HepG2 (cell line): ENCODE results near the gene UBE2C. TPM values are rescaled to one million over a fixed set of nuclear protein-coding genes. Genes with fewer than 3 reads are reported as not detected.

Experiments
- BHLHE40 ChIP-seq: IDR thresholded peaks from 2 replicates; pipeline ENCODE4 v1.6.1; 2011; ENCODE audit warnings: low read length, improper control_type of control experiment
- DZIP1 ChIP-seq: sonication (generic); formaldehyde crosslinking; IDR thresholded peaks from 2 replicates; pipeline ENCODE4 v1.5.0; 2020; ENCODE audit warnings: mild to moderate bottlenecking, missing genetic modification reagents
- KDM6A ChIP-seq: IDR thresholded peaks from 2 replicates; pipeline ENCODE4 v1.6.1; 2016; ENCODE audit warnings: low read depth
- MBD4 ChIP-seq: IDR thresholded peaks from 2 replicates; pipeline ENCODE4 v1.6.1; 2012; ENCODE audit warnings: low read length, inconsistent platforms, borderline replicate concordance
- RBM39 ChIP-seq: fragments of 200-400 bp; formaldehyde crosslinking; IDR thresholded peaks from one replicate; pipeline ENCODE4 v1.6.1; 2018; ENCODE audit warnings: antibody characterized with exemption, mild to moderate bottlenecking, low read depth, low read length; ENCODE audit not compliant: poor library complexity, severe bottlenecking
- TEAD3 ChIP-seq: optimal IDR thresholded peaks from 2 replicates; pipeline ENCODE3; 2016; ENCODE audit warnings: borderline replicate concordance
- THAP9 ChIP-seq: sonication (generic); formaldehyde crosslinking; IDR thresholded peaks from 2 replicates; pipeline ENCODE4; 2020; ENCODE audit warnings: missing genetic modification reagents, mild to moderate bottlenecking, borderline replicate concordance
- TMF1 ChIP-seq: sonication (generic); formaldehyde crosslinking; IDR thresholded peaks from 2 replicates; pipeline ENCODE4 v1.8.1; 2022; ENCODE audit warnings: low read depth, missing genetic modification reagents
- TP53 ChIP-seq: sonication (generic); formaldehyde crosslinking; conservative IDR thresholded peaks from 2 replicates; pipeline ENCODE4 v1.4.0; 2020; ENCODE audit warnings: missing genetic modification reagents
- YEATS4 ChIP-seq: sonication (generic); formaldehyde crosslinking; IDR thresholded peaks from 2 replicates; pipeline ENCODE4 v1.4.0; 2020; ENCODE audit warnings: missing genetic modification reagents, borderline replicate concordance
- ZBTB1 ChIP-seq: sonication (generic); formaldehyde crosslinking; IDR thresholded peaks from 2 replicates; pipeline ENCODE4 v1.4.0; 2020; ENCODE audit warnings: missing genetic modification reagents, borderline replicate concordance
- ZBTB42 ChIP-seq: sonication (generic); formaldehyde crosslinking; IDR thresholded peaks from 2 replicates; pipeline ENCODE4 v1.5.0; 2020; ENCODE audit warnings: mild to moderate bottlenecking, missing genetic modification reagents
- ZBTB7A ChIP-seq: sonication (generic); formaldehyde crosslinking; IDR thresholded peaks from 2 replicates; pipeline ENCODE4 v1.8.0; 2022; ENCODE audit warnings: mild to moderate bottlenecking, missing genetic modification reagents
- ZMAT3 ChIP-seq: sonication (generic); formaldehyde crosslinking; conservative IDR thresholded peaks from 2 replicates; pipeline ENCODE4 v1.7.0; 2021; ENCODE audit warnings: missing genetic modification reagents
- ZMAT5 ChIP-seq: sonication (generic); formaldehyde crosslinking; IDR thresholded peaks from 2 replicates; pipeline ENCODE4 v1.5.0; 2020; ENCODE audit warnings: mild to moderate bottlenecking, low read depth, missing genetic modification reagents, borderline replicate concordance
- ZNF230 ChIP-seq: sonication (generic); formaldehyde crosslinking; IDR thresholded peaks from 2 replicates; pipeline ENCODE4 v1.4.0; 2020; ENCODE audit warnings: mild to moderate bottlenecking, missing genetic modification reagents
- ZNF432 ChIP-seq: sonication (generic); formaldehyde crosslinking; IDR thresholded peaks from 2 replicates; pipeline ENCODE4 v1.5.0; 2020; ENCODE audit warnings: missing genetic modification reagents, mild to moderate bottlenecking, borderline replicate concordance
- ZNF7 ChIP-seq: IDR thresholded peaks from 2 replicates; pipeline ENCODE4 v1.6.1; 2016; ENCODE audit warnings: missing biosample characterization, missing genetic modification reagents
- ZNF800 ChIP-seq: sonication (generic); formaldehyde crosslinking; IDR thresholded peaks from 2 replicates; pipeline ENCODE4 v1.4.0; 2020; ENCODE audit warnings: missing genetic modification reagents
- ZSCAN20 ChIP-seq: sonication (generic); formaldehyde crosslinking; IDR thresholded peaks from 2 replicates; pipeline ENCODE4 v1.4.0; 2020; ENCODE audit warnings: missing genetic modification reagents, mild to moderate bottlenecking, borderline replicate concordance
- polyA plus RNA-seq, 8 experiments: library from polyadenylated mRNA; depleted of rRNA in 3 of 8; stranded (reverse) in 7 of 8; unstranded in 1 of 8; fragments of >200 nt; fragmentation: Illumina TruSeq in 4 of 8; extraction: Trizol in 4 of 8; gene quantifications; 2 replicates each; pipeline versions ENCODE4 v1.2.1 to v1.2.3, GENCODE V29; 2011 to 2016; ENCODE audit warnings: low read depth in 4 of 8, missing spikeins in 1 of 8, mixed read lengths in 1 of 8; ENCODE audit not compliant: insufficient read depth in 1 of 8
- total RNA-seq, 5 experiments: library from RNA; depleted of rRNA; stranded (reverse); fragments of >200 nt; fragmentation: Illumina TruSeq; extraction: Trizol; gene quantifications; 2 replicates each; pipeline ENCODE4 v1.2.3, GENCODE V29; 2016; ENCODE audit warnings: low read depth in 1 of 5
- TF ChIP-seq, protein P1 (sequence below): sonication (generic); formaldehyde crosslinking; IDR thresholded peaks from 2 replicates; pipeline ENCODE4 v1.4.0; 2020; ENCODE audit warnings: mild to moderate bottlenecking, missing genetic modification reagents

The UBE2C gene
- total and polyA plus RNA-seq, 2 of the 13 experiments (the other 11 are each of a cell fraction or from before 2014, with no cell fraction given): 100 to 123 TPM

- TF ChIP-seq ZSCAN20 (CRISPR knock-in tag): no peak; the same call in 1 of the 2 replicates
- no peak for TF ChIP-seq ZNF7 (CRISPR knock-in tag)
- peak; percentile 44 for TF ChIP-seq RBM39
- TF ChIP-seq TP53: 0 out of 2 replicates have a peak, but pooled peaks have one; percentile 57
- peak; percentile 69 for TF ChIP-seq TEAD3 (CRISPR knock-in tag)
- TF ChIP-seq ZMAT3 (CRISPR knock-in tag): peak; percentile 99
- no peak for TF ChIP-seq ZBTB1 (CRISPR knock-in tag)
- no peak for TF ChIP-seq DZIP1 (CRISPR knock-in tag)
- TF ChIP-seq THAP9 (CRISPR knock-in tag): peak; percentile 83; the same call in 1 of the 2 replicates
- no peak for TF ChIP-seq ZBTB42
- no peak; the same call in 1 of the 2 replicates for TF ChIP-seq BHLHE40
- TF ChIP-seq, protein P1, sequence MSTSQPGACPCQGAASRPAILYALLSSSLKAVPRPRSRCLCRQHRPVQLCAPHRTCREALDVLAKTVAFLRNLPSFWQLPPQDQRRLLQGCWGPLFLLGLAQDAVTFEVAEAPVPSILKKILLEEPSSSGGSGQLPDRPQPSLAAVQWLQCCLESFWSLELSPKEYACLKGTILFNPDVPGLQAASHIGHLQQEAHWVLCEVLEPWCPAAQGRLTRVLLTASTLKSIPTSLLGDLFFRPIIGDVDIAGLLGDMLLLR (CRISPR knock-in tag): peak; percentile 22; the same call in 1 of the 2 replicates
- peak; percentile 28 for TF ChIP-seq ZNF230 (CRISPR knock-in tag)
- no peak for TF ChIP-seq MBD4
- 0 out of 2 replicates have a peak, but pooled peaks have one; percentile 59 for TF ChIP-seq ZNF800 (CRISPR knock-in tag)
- TF ChIP-seq TMF1 (CRISPR knock-in tag): peak; percentile 53; the same call in 1 of the 2 replicates
- no peak for TF ChIP-seq ZBTB7A (CRISPR knock-in tag)
- no peak for TF ChIP-seq ZNF432 (CRISPR knock-in tag)
- TF ChIP-seq KDM6A (CRISPR knock-in tag): no peak
- TF ChIP-seq ZMAT5: no peak
- TF ChIP-seq YEATS4 (CRISPR knock-in tag): peak; percentile 87
Observed at GRCh38 chr20:45857114-45857881, 44.9 kb downstream of the UBE2C start, which contains the start of the genes ACOT8 and ZSWIM3 (continued).
